LNCaP clone FGC (cell line): Measurements from ENCODE around the gene PARVA.

Experiments
- DNase-seq: peaks from one replicate; pipeline ENCODE4 v3.0.0-alpha.2; 2011; ENCODE audit warnings: low read depth
- H3K4me3 ChIP-seq: 2 replicates; pipeline ENCODE4 v1.5.1; 2011; ENCODE audit warnings: mild to moderate bottlenecking, low read depth, low read length, control low read depth
- TF ChIP-seq, protein P1 (sequence below): IDR thresholded peaks from 2 replicates; pipeline ENCODE4 v1.5.1; 2012; ENCODE audit warnings: mild to moderate bottlenecking; ENCODE audit not compliant: control insufficient read depth, insufficient read depth; ENCODE audit errors: extremely low read depth

PARVA gene

DNA sequence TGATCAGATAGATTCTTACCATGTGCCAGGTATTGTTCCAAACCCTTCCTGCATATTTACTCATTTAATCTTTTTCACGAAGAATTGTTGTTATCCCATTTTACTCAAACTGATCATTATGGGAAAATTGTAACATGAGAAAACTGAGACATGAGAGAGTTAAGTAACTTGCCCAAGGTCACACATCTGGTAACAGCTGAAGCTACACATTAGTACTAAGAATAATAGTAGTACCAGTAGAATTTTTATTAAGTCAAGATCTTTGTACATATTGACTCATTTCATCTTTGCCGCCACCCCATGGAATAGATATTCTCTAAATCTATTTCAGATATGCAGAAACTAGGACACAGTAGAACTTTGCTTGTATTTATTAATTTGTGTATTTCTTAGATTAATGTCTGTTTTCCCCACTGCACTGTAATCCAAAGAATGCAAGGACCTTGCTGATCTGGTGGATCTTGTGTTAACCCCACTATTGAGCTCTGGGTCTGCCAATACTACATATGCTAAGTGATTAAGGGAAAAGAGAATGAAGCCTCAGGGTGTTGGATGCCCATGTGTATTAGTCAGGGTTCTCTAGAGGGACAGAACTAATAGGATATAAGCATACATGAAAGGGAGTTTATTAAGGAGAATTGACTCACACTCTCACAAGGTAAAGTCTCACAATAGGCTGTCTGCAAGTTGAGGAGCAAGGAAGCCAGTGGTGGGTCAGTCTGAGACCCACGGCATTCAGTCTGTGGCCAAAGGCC is 72.8 kb downstream of the PARVA start:
- no peak for DNase-seq
- TF ChIP-seq, protein P1, sequence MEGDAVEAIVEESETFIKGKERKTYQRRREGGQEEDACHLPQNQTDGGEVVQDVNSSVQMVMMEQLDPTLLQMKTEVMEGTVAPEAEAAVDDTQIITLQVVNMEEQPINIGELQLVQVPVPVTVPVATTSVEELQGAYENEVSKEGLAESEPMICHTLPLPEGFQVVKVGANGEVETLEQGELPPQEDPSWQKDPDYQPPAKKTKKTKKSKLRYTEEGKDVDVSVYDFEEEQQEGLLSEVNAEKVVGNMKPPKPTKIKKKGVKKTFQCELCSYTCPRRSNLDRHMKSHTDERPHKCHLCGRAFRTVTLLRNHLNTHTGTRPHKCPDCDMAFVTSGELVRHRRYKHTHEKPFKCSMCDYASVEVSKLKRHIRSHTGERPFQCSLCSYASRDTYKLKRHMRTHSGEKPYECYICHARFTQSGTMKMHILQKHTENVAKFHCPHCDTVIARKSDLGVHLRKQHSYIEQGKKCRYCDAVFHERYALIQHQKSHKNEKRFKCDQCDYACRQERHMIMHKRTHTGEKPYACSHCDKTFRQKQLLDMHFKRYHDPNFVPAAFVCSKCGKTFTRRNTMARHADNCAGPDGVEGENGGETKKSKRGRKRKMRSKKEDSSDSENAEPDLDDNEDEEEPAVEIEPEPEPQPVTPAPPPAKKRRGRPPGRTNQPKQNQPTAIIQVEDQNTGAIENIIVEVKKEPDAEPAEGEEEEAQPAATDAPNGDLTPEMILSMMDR, result no peak

GRCh38 chr11:12451179-12451814 is 73.9 kb downstream of the PARVA start:
- TF ChIP-seq, protein P1, result no peak
- DNase-seq, result no peak

More for the DNA sequence above, 72.8 kb downstream of the PARVA start:
- H3K4me3 ChIP-seq, result no peak overlapping the region

GRCh38 chr11:12453243-12453642 is 75.9 kb downstream of the PARVA start:
- H3K4me3 ChIP-seq, result no peak overlapping the region
- no peak for DNase-seq
- TF ChIP-seq, protein P1, result no peak

More at GRCh38 chr11:12451179-12451814, 73.9 kb downstream of the PARVA start:
- no peak overlapping the region for H3K4me3 ChIP-seq

DNA sequence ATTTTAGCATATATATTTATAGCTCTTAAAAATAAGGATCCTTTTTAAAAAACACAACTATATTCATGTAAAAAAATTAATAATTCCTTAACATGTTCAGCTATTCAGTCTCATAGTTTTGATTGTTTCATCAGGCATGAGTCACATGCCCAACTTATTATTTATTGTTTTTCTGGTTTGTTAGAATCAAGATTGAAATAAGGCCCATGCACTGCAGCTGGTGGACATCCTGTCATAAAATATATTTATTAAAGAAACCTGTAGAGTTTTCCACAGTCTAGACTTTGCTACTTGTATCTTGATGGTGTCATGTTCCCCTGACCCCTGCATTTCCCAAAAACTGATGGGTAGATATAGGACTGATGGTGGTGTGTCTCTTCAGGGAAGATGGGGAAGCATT is 77.4 kb downstream of the PARVA start:
- TF ChIP-seq, protein P1, result no peak
- no peak overlapping the region for H3K4me3 ChIP-seq
- DNase-seq, result no peak

GRCh38 chr11:12455938-12456337 is 78.6 kb downstream of the PARVA start:
- TF ChIP-seq, protein P1, result no peak
- DNase-seq, result no peak
- no peak overlapping the region for H3K4me3 ChIP-seq

GRCh38 chr11:12456651-12457579 is 79.5 kb downstream of the PARVA start:
- no peak for DNase-seq
- H3K4me3 ChIP-seq, result no peak overlapping the region
- TF ChIP-seq, protein P1, result no peak
